WTC11 (cell line): ENCODE data around the gene TBCB. TPM values are rescaled to one million over a fixed set of nuclear protein-coding genes. Genes with fewer than 3 reads are reported as not detected.

Experiments
- ATAC-seq: fragments of 200-7000 bp; cut with Tn5 transposase; 2 replicates; pipeline ENCODE4 v1.10.0; 2021; ENCODE audit warnings: mild to moderate bottlenecking, moderate library complexity
- CTCF ChIA-PET: fragments of 300-600 bp; sonication (Branson Sonifier 250); formaldehyde crosslinking; loops from one replicate; lab custom pipeline; 2021; ENCODE audit warnings: antibody characterized with exemption; lab: Charles Lee
- POLR2A ChIA-PET: fragments of 350-600 bp; sonication (Branson Sonifier 250); formaldehyde crosslinking; loops from one replicate; lab custom pipeline; 2021; ENCODE audit warnings: antibody characterized with exemption; lab: Charles Lee
- DNase-seq: peaks from one replicate; pipeline ENCODE4 v3.0.0; 2021; ENCODE audit warnings: low spot score
- H3K27ac Mint-ChIP-seq: 2 replicates; pipeline ENCODE4 v1.8.0; 2021; ENCODE audit warnings: mixed read lengths
- H3K27me3 Mint-ChIP-seq: 2 replicates; pipeline ENCODE4 v1.8.0; 2021; ENCODE audit warnings: low read depth, mild to moderate bottlenecking, moderate library complexity, mixed read lengths
- H3K36me3 Mint-ChIP-seq: 2 replicates; pipeline ENCODE4 v1.8.0; 2021; ENCODE audit warnings: mixed read lengths
- H3K4me1 Mint-ChIP-seq: 2 replicates; pipeline ENCODE4 v1.8.0; 2022; ENCODE audit warnings: mixed read lengths
- H3K4me3 Mint-ChIP-seq: 2 replicates; pipeline ENCODE4 v1.8.0; 2021; ENCODE audit warnings: mild to moderate bottlenecking, moderate library complexity, mixed read lengths
- H3K9me3 Mint-ChIP-seq: 2 replicates; pipeline ENCODE4 v1.8.0; 2021; ENCODE audit warnings: mixed read lengths
- ATF1 ChIP-seq: sonication (generic); formaldehyde crosslinking; IDR thresholded peaks from 2 replicates; pipeline ENCODE4 v1.8.1; 2023; ENCODE audit warnings: mild to moderate bottlenecking, moderate library complexity, missing genetic modification reagents
- ATF2 ChIP-seq: sonication (generic); formaldehyde crosslinking; IDR thresholded peaks from 2 replicates; pipeline ENCODE4 v1.8.1; 2022; ENCODE audit warnings: low read depth, missing genetic modification reagents, borderline replicate concordance
- CREB1 ChIP-seq: sonication (generic); formaldehyde crosslinking; IDR thresholded peaks from 2 replicates; pipeline ENCODE4 v1.8.0; 2023; ENCODE audit warnings: mild to moderate bottlenecking, missing genetic modification reagents
- CTCF ChIP-seq: fragments of 200-600 bp; IDR thresholded peaks from 2 replicates; pipeline ENCODE4 v1.8.0; 2022; ENCODE audit warnings: antibody characterized with exemption
- E2F1 ChIP-seq: sonication (generic); formaldehyde crosslinking; IDR thresholded peaks from 2 replicates; pipeline ENCODE4 v1.8.0; 2022; ENCODE audit warnings: mild to moderate bottlenecking, missing genetic modification reagents
- E2F5 ChIP-seq: sonication (generic); formaldehyde crosslinking; IDR thresholded peaks from 2 replicates; pipeline ENCODE4 v1.8.1; 2022; ENCODE audit warnings: mild to moderate bottlenecking, moderate library complexity, missing genetic modification reagents
- EMX1 ChIP-seq: fragments of 250-450 bp; sonication (Bioruptor Pico); IDR thresholded peaks from 2 replicates; pipeline ENCODE4 v1.8.0; 2021; ENCODE audit warnings: mild to moderate bottlenecking
- FOXJ3 ChIP-seq: sonication (generic); formaldehyde crosslinking; IDR thresholded peaks from 2 replicates; pipeline ENCODE4 v1.9.0; 2021; ENCODE audit warnings: missing genetic modification reagents, mild to moderate bottlenecking, borderline replicate concordance
- GABPB1 ChIP-seq: sonication (generic); formaldehyde crosslinking; IDR thresholded peaks from 2 replicates; pipeline ENCODE4 v1.8.1; 2023; ENCODE audit warnings: mild to moderate bottlenecking, missing genetic modification reagents
- HMGA2 ChIP-seq: fragments of 250-450 bp; sonication (Bioruptor Pico); IDR thresholded peaks from 2 replicates; pipeline ENCODE4 v1.4.0; 2021; ENCODE audit warnings: mild to moderate bottlenecking, moderate library complexity
- NFATC4 ChIP-seq: fragments of 250-450 bp; sonication (Bioruptor Pico); IDR thresholded peaks from 2 replicates; pipeline ENCODE4 v1.9.0; 2021; ENCODE audit warnings: mild to moderate bottlenecking
- NFYB ChIP-seq: sonication (generic); formaldehyde crosslinking; conservative IDR thresholded peaks from 2 replicates; pipeline ENCODE4 v1.8.0; 2022; ENCODE audit warnings: low read depth, missing genetic modification reagents
- NR1H2 ChIP-seq: sonication (generic); formaldehyde crosslinking; IDR thresholded peaks from 2 replicates; pipeline ENCODE4 v1.9.0; 2021; ENCODE audit warnings: mild to moderate bottlenecking, moderate library complexity, missing genetic modification reagents
- PRDM15 ChIP-seq: sonication (generic); formaldehyde crosslinking; IDR thresholded peaks from 2 replicates; pipeline ENCODE4 v1.8.0; 2022; ENCODE audit warnings: missing genetic modification reagents
- SMAD4 ChIP-seq: sonication (generic); formaldehyde crosslinking; IDR thresholded peaks from 2 replicates; pipeline ENCODE4 v1.8.0; 2022; ENCODE audit warnings: mild to moderate bottlenecking, missing genetic modification reagents
- SOX15 ChIP-seq: fragments of 250-450 bp; sonication (Bioruptor Pico); IDR thresholded peaks from 2 replicates; pipeline ENCODE4 v1.9.0; 2021; ENCODE audit warnings: mild to moderate bottlenecking
- USF1 ChIP-seq: sonication (generic); formaldehyde crosslinking; IDR thresholded peaks from 2 replicates; pipeline ENCODE4 v1.8.0; 2022; ENCODE audit warnings: mild to moderate bottlenecking, missing genetic modification reagents
- ZBTB43 ChIP-seq: sonication (generic); formaldehyde crosslinking; IDR thresholded peaks from 2 replicates; pipeline ENCODE4 v1.8.1; 2023; ENCODE audit warnings: mild to moderate bottlenecking, missing genetic modification reagents
- ZNF138 ChIP-seq: sonication (generic); formaldehyde crosslinking; conservative IDR thresholded peaks from 2 replicates; pipeline ENCODE4 v1.8.1; 2022; ENCODE audit warnings: mild to moderate bottlenecking, moderate library complexity, missing genetic modification reagents
- ZNF396 ChIP-seq: fragments of 250-450 bp; sonication (Bioruptor Pico); IDR thresholded peaks from 2 replicates; pipeline ENCODE4 v1.8.0; 2021; ENCODE audit warnings: mild to moderate bottlenecking, moderate library complexity, borderline replicate concordance
- ZNF425 ChIP-seq: fragments of 250-450 bp; sonication (Bioruptor Pico); conservative IDR thresholded peaks from 2 replicates; pipeline ENCODE4 v1.9.0; 2021; ENCODE audit warnings: mild to moderate bottlenecking
- ZSCAN18 ChIP-seq: fragments of 250-450 bp; sonication (Bioruptor Pico); IDR thresholded peaks from 2 replicates; pipeline ENCODE4 v2.1.2; 2022; ENCODE audit warnings: mild to moderate bottlenecking, moderate library complexity
- total RNA-seq: library from RNA; stranded (reverse); gene quantifications from 3 replicates; pipeline ENCODE4 v1.2.3, GENCODE V29; 2021

Gene TBCB
- total RNA-seq, 1 experiment from 2014 or later, result 182 TPM

- H3K27ac Mint-ChIP-seq, result peak overlapping the region; percentile 53; the same call in 1 of the 2 replicates
- H3K4me1 Mint-ChIP-seq, result no peaks in the 10 kb centered on the region
- DNase-seq (no peak), ATAC-seq (no peak)
- H3K9me3 Mint-ChIP-seq, result no peaks in the 10 kb centered on the region
- ChIA-PET CTCF (interaction anchor here (1.2 kb wide), 1 partner anchor 19 kb away, joined by 3 read pairs; no protein-coding TSS in a partner anchor), POLR2A (no interaction called here)
- TF ChIP-seq ZNF396 (CRISPR knock-in tag) (no peak), EMX1 (no peak), ATF1 (no peak), NFYB (no peak), CREB1 (CRISPR knock-in tag) (no peak), NR1H2 (CRISPR knock-in tag) (no peak), NFATC4 (CRISPR knock-in tag) (no peak), HMGA2 (CRISPR knock-in tag) (no peak), ATF2 (no peak), ZSCAN18 (CRISPR knock-in tag) (no peak), GABPB1 (CRISPR knock-in tag) (no peak), ZNF138 (CRISPR knock-in tag) (no peak), FOXJ3 (CRISPR knock-in tag) (no peak), SOX15 (CRISPR knock-in tag) (no peak), SMAD4 (no peak)
- no peaks in the 10 kb centered on the region for H3K27me3 Mint-ChIP-seq
- H3K36me3 Mint-ChIP-seq, result peaks cover 56% of the 10 kb centered on the region
- no peak overlapping the region for H3K4me3 Mint-ChIP-seq
These were observed 35.8 kb upstream of the TBCB start for GRCh38 chr19:36079389-36079945.

- CTCF ChIA-PET, result no interaction called here
- DNase-seq, result no peak
- no peak overlapping the region for H3K4me3 Mint-ChIP-seq
- H3K27me3 Mint-ChIP-seq, result no peaks in the 10 kb centered on the region
- no peaks in the 10 kb centered on the region for H3K4me1 Mint-ChIP-seq
- ATAC-seq, result no peak
- H3K27ac Mint-ChIP-seq, result no peak overlapping the region
- POLR2A ChIA-PET, result no interaction called here
- peaks cover 62% of the 10 kb centered on the region for H3K36me3 Mint-ChIP-seq
- H3K9me3 Mint-ChIP-seq, result no peaks in the 10 kb centered on the region
- no peak for TF ChIP-seq E2F1 (CRISPR knock-in tag)
- TF ChIP-seq ATF1, result no peak
- no peak for TF ChIP-seq E2F5 (CRISPR knock-in tag)
- TF ChIP-seq USF1 (CRISPR knock-in tag), result no peak
- no peak for TF ChIP-seq ZBTB43 (CRISPR knock-in tag)
- no peak for TF ChIP-seq PRDM15 (CRISPR knock-in tag)
- no peak for TF ChIP-seq ZNF425 (CRISPR knock-in tag)
- TF ChIP-seq CTCF, result no peak
- no peak for TF ChIP-seq SMAD4
These were observed 33.9 kb upstream of the TBCB start for GRCh38 chr19:36081385-36081784.
